SHP77 (cell line): ENCODE measurements around the gene VPREB1.
"Not testable (repeated sequence)": the region's sequence is repeated elsewhere in the genome, so short reads cannot be mapped to it uniquely, and the experiment has no call there.

Experiments used
- DNase-seq, 2 experiments: peaks; one replicate each; lab custom pipeline; 2025; lab: John Stamatoyannopoulos, UW

Gene VPREB1

GRCh38 chr22:22214819-22215329, 29.7 kb upstream of the VPREB1 start:
- DNase-seq: no peak

DNA sequence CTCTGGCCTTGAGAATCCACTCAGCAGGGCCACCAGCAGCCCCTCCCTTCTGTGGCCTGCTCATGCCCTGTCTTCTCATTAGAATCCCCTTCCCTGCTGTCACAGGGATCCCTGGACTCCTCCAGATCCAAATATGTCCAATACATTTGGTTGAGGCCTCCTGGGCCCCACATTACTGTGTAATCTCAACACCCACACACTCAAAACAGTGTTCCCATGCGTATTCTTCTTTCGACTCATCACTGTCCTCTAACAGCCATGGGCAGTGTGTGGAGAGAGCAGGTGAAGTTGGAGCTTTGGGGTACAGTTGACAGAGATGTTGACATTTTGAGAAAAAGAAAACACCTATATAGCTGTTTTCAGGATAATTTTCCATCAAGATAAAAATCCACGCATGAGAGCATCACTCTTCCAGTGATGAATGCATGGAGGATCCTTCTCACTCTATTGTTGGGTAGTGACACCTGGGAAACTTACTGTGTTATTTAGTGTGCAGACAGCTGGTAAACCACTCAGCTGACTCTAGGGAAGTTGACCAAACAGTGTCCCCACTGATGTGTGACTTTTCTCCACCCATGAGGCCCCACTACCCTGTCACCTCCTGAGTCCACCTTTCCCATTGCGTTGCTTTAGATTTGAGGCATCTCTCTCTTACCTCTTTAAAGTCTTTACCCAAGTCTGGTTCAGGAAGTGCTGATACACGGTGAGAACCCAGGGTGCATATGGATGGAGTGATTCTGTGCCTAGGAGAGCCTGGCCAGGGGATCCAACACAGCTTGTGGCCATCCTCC, 28.7 kb upstream of the VPREB1 start:
- no peak for DNase-seq

DNA sequence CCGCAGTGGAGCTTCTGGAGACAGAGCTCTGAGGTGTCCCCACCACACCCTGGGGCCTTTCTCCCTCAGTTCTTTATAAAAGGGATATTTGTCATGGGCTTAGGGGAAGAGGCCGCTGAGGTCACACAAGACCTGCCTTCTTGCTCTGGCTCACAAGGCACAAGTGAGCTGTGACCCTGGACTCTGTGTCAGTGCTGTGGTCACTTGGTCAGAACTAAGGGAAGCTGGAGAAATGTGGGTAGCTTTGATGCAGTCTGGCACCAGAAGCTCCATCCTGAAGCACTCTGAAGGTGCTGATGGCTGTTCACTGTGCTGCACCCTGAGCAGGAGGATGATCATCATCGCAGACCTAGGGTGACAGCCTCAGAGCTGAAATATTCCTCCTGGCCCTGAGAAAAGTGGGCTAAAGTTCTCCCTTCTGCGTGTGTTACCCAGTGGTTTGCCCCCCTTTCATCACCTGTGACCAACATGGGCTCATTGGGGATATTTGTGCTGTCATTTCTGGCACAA, 28.1 kb upstream of the VPREB1 start:
- no peak for DNase-seq

DNA sequence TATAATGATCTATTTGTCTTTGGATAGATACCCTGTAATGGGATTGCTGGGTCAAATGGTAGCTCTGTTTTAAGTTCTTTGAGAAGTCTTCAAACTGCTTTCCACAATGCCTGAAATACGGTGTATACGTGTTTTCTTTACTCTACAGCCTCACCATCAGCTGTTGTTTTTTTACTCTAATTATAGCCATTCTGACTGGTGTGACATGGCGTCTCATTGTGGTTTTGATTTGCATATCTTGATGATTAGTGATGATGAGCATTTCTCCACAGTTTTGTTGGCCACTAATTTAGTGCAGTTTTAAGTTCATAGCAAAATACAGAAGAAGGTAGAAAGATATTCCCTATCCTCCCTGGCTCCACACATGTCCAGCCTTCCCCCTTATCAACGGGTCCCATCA, 26.3 kb upstream of the VPREB1 start:
- DNase-seq: no peak

DNA sequence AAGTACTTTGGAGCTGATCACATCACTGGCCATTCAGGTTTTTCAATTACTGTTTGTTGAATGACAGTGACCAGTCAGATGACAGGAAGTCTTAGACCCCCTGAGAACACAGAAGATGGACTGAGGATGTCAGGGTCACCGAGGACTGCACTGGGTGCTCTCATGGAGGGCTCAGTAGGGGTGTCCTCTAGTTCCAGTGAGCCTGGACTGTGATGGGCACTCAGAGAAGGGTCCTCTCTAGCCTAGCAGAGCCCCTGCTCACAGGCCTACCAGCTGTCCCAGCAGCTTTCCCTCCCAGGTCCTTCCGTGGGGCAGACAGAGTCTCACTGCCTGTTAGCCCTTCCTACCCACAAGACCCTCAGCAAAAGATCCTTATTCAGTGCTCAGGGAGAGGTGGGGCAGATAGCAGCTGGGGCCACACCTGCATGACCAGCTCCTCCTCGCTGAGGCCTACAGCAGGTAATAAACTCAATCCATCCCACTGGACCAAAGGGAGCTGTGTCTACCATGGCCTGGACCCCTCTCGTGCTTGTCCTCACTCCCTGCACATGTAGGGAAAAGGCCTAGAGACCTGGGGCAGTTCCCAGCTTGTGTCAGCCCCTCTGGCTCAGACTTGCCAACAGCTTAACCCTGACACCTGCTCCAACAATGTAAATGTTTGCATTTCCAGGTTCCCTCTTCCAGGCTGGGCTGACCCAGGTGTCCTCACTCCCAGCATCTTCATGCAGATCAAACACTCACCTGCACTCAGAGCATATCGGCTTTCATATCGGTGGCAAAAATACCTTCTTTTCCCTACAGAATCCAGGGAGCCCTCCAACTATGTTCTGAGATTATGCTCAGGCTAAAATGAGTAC, 25.2 kb upstream of the VPREB1 start:
- no peak for DNase-seq

- not testable (repeated sequence) for DNase-seq
Measured at GRCh38 chr22:22221043-22221442, 23.5 kb upstream of the VPREB1 start.

DNA sequence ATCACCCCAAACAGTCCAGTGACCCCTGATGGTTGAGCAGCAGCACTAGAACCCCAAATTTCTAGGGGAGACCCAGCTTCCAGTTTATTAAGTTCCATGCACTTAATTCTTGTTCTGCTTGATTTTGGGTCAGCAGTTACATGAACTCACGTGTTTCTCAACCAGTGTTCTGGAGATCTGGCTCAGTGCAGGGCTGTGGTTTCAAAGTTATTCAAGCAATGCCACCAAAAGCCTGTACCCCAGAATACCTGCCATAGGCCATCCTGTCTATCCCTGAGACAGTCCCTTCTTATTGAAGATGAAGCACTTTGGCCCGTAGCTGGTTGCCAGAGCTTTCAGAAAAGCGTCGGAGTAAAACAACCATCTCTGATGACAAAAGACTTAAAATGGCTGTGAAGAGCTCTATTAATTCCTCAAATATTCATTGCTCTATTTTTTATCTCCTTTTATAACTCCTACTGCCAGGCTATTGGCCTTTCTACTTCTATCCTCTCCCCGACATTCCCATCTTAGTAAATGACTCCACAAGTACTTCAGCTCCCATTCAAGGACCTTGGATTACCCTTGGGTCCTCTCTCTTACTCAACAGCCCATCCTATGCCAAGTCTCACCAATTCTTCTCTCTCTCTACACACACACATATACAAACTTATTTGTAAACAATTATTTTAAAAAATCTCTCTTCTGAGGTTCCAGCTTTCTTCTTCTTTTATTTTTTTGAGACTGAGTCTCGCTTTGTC, 18.0 kb upstream of the VPREB1 start:
- no peak for DNase-seq

DNA sequence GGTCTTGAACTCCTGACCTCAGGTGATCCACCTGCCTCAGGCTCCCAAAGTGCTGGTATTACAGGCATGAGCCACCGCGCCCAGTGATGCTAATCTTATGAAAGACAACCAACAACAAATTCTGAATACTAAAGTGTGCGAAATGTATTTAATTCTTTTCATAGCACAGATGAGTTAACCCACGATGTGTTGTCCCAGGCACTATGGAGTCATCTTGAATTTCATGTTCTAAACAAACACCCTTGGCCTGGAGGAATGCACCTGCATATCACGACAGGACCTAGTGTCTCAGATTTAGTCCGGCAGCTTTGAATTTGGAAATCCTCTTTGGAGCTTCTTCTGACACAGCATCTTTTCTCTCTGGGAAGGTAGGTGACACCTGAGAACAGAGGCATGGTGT, 16.2 kb upstream of the VPREB1 start:
- no peak for DNase-seq

GRCh38 chr22:22228921-22229320, 15.7 kb upstream of the VPREB1 start:
- no peak for DNase-seq

GRCh38 chr22:22229683-22230420, 14.7 kb upstream of the VPREB1 start:
- no peak for DNase-seq

GRCh38 chr22:22230438-22230837, 14.1 kb upstream of the VPREB1 start:
- DNase-seq: no peak

DNA sequence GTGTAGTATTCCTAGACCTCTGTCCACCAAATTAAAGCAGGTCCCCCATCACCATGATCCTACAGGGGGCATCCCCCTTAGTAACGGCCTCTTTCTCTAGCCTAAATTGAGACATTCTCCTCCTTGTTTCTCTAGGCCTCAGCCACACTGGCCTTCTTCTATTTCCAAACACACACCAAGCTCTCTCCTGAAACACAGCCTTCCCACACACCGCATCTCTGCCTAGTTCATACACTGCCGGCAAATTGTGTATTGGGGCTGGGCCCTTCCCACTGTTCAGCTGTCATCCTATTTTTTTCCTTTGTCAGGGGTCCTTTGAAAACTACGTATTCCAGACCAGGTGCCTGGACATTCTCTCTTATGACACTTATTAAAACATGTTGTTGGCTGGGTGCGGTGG, 11.5 kb upstream of the VPREB1 start:
- DNase-seq: no peak

DNA sequence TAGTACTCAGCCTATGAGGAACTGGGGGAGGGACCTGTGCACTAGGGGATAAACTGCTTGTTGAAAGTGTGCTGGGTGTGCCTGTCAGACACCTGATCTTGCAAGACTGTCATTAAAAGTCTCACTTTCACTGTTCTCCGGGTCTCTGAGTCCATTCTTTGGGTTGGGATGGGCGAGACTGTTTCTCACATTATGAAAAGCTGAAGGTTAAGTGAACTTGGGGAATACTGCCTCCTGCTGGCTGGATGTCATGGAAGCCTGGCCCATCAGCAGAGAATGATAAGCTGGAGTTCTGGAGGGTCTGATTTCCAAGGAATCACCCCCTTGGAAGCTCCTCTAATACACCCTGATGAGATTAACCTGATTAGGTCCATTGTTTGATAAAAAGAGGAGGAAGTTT, 9.0 kb upstream of the VPREB1 start:
- no peak for DNase-seq

DNA sequence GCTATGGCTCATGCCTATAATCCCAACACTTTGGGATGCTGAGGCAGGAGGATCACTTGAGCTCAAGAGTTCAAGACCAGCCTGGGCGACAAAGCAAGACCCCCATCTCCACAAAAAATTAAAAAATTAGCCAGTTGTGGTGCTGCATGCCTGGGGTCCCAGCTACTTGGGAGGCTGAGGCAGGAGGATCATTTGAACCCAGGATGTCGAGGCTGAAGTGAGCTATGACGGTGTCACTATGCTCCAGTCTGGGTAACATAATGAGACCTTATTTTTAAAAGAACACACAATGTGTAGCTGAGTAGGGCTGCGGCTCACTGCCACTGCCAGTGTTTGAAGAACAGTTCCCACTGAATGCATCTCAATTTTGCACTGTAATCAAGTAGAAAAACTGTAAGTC, 7.1 kb upstream of the VPREB1 start:
- DNase-seq: no peak

DNA sequence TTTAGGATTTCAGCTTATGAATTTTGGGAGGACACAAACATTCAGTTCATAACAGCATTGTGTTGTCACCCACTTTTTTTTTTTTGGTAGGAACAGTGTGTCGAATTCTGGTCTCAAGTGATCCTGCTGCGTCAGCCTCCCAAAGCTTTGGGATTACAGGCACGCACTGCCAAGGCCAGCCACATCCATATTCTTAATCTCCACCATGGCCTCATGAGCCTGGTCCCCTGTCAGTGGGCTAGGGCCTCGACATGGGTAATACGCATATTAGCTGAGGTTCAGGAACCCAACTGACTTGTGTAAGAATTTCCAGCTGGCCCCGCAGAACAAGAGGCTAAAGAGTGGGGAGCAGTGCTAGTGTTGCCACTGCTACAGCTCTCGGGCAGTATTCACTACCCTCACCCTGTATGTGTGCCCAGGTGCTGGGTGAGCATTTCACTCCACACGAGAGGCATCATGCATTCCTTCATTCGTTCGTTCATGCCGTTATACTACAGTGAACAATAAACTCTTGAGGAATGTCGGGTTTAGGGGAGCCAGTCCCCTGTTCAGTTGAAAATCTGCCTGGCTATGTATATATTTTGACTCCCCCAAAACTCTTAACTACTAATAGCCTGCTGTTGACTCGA, 5.2 kb upstream of the VPREB1 start:
- no peak for DNase-seq

DNA sequence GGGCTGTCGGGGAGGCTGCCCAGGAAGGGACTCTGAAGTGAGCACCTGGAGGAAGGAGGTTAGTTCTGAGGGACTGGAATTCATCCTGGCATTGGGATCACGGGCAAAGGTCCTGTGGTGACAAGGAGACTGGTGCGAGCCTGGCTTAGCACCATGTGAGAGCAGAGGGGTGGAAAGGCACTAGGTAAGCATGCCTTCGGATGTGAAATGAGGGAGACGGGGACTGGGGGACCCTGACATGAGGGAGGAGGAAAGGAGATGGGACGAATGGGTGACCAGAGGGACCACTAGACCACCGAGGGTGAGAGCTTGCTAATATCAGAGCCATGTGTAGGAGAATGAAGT, 3.1 kb upstream of the VPREB1 start:
- no peak for DNase-seq

DNA sequence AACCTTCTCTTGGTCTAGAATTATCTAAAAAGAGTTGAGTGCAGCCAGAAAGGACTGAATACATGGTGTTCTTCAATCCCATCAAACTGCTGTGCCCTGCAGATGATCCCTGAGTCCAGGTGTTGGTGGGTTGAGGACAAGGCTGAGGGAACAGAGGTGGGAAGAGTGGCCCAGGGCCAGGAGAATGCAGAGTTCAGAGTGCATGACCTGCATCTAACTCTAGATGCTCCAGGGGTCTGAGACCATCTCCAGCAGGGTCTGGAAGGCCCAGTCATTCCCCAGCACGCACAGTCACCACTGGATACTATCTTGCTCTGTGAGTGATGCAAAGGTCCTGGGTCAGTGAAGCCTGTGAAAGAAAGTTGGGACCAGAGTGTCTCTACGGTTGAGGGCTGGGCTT, 2.1 kb upstream of the VPREB1 start:
- no peak for DNase-seq

DNA sequence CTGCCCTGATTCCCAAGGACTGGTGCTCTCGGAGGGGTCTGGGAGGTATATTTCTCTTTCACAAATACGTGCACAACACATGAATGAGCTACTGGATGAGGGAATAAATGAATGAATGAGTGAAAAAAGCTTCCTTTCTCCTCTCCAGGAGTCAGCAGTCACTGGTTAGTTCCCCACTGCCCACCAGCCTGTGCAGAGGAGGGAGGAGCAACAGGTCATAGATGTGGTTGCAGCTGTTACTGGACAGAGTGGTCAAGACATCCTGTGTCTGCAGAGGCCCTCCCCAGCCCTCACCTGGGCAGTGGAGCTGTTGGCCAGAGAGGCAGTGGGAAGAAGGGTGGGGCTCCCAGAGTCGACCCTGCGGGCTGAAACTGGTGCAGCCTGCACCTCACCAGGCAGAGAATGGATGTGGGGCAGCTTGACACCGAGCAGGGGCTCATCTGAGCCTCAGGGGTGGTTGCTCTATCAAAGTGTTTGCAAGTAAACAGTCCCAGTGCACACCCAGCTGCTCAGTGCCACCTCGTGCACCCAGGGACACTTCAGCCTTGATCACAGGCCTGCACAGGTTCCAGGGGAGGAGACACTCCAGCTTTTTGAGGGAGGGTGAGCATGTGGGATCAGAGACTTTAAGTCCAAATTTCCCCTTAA, 1.4 kb upstream of the VPREB1 start:
- DNase-seq: no peak

DNA sequence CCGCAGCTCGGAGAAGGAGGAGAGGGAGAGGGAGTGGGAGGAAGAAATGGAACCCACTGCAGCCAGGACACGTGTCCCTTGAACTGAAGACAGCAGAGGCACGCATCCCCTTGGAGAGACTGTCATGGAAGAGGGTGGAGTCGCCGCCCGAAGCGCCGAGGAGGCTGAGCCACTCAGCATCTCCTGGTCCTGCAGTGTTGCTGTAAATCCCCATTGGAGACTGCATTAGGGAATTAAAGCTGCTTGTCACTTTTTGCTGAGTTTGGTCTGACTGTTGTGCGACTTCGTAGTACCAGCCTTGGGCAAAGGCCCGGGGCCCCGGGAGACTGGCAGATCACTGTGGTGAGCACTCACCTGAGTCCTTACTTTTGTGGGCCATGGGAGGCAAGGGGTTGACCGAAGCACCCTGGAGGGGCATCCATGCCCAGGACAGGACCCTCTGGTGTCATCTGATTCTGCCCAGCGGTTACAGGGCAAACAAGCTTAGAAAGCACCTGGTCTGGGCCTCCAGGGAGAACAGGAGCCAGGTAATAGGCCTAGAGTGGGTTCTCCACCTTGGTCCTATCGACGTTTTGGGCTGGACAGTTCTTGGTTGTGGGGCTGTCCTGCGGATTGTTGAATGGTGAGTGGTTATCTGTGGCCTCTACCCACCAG, 797 bp downstream of the VPREB1 start:
- no peak for DNase-seq

DNA sequence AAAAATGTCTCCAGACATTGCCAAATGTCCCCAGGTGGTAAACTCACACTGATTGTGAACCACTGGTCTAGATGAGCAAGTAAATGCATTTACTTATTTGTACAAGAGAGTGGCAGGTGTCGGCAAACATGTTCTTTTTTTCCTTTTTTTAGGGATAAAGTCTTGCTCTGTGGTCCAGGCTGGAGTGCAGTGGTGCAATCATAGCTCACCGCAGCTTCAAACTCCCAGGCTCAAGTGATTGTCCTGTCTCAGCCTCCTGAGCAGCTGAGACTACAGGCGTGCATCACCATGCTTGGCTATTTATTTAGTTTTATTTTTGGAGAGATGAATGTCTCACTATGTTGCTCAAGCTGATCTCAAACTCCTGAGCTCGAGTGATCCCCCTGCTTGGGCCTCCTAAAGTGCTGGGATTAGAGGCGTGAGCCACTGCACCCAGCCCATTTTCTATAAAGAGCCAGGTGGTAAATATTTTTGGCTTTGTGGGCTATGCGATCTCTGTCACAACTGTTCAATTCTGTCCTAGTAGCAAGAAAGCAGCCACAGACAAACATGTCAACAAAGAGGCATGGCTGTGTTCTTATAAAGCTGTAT, 1.4 kb downstream of the VPREB1 start:
- no peak for DNase-seq
